H9 (cell line): ENCODE data around the gene M6PR. TPM values are rescaled to one million over a fixed set of nuclear protein-coding genes. Genes with fewer than 3 reads are reported as not detected.

Source experiments
- DNase-seq: peaks from one replicate; pipeline ENCODE4 v3.0.0-alpha.2; 2017
- H2AFZ ChIP-seq: one replicate; pipeline ENCODE4 v1.6.1; 2013; ENCODE audit warnings: mild to moderate bottlenecking, low read length, control low read depth, moderate library complexity
- H2AK5ac ChIP-seq: 2 replicates; pipeline ENCODE4 v1.6.1; 2013; ENCODE audit warnings: low read length, control low read depth, mixed read lengths; ENCODE audit not compliant: insufficient read length
- H2BK120ac ChIP-seq: one replicate; pipeline ENCODE4 v1.6.1; 2013; ENCODE audit warnings: low read depth, mild to moderate bottlenecking, low read length, control low read depth, inconsistent platforms; ENCODE audit not compliant: poor library complexity, severe bottlenecking
- H2BK12ac ChIP-seq: 2 replicates; pipeline ENCODE4 v1.6.1; 2013; ENCODE audit warnings: low read length, control low read depth, mixed read lengths, low read depth; ENCODE audit not compliant: insufficient read length
- H2BK15ac ChIP-seq: 2 replicates; pipeline ENCODE4 v1.6.1; 2013; ENCODE audit warnings: low read depth, low read length, control low read depth
- H2BK20ac ChIP-seq: one replicate; pipeline ENCODE4 v1.6.1; 2013; ENCODE audit warnings: low read depth, mild to moderate bottlenecking, low read length, control low read depth, inconsistent platforms; ENCODE audit not compliant: poor library complexity, severe bottlenecking
- H2BK5ac ChIP-seq: 2 replicates; pipeline ENCODE4 v1.6.1; 2013; ENCODE audit warnings: low read length, control low read depth, mixed read lengths; ENCODE audit not compliant: insufficient read length
- H3K14ac ChIP-seq: 2 replicates; pipeline ENCODE4 v1.6.1; 2013; ENCODE audit warnings: low read length, control low read depth; ENCODE audit not compliant: insufficient read depth
- H3K18ac ChIP-seq: 2 replicates; pipeline ENCODE4 v1.6.1; 2013; ENCODE audit warnings: low read depth, mild to moderate bottlenecking, mixed read lengths, low read length, control low read depth; ENCODE audit not compliant: insufficient read length
- H3K23ac ChIP-seq: 2 replicates; pipeline ENCODE4 v1.6.1; 2013; ENCODE audit warnings: low read length, control low read depth, mixed read lengths, low read depth; ENCODE audit not compliant: insufficient read length
- H3K23me2 ChIP-seq: 2 replicates; pipeline ENCODE4 v1.6.1; 2013; ENCODE audit warnings: low read depth, mild to moderate bottlenecking, mixed read lengths, low read length, control low read depth; ENCODE audit not compliant: insufficient read length, poor library complexity, severe bottlenecking
- H3K27ac ChIP-seq: 2 replicates; pipeline ENCODE4 v1.5.1; 2013; ENCODE audit warnings: low read length, control low read depth, mixed read lengths, low read depth; ENCODE audit not compliant: insufficient read length
- H3K27me3 ChIP-seq: 2 replicates; pipeline ENCODE4 v1.6.1; 2013; ENCODE audit warnings: low read length, control low read depth, inconsistent platforms; ENCODE audit not compliant: insufficient read depth
- H3K4ac ChIP-seq: 2 replicates; pipeline ENCODE4 v1.6.1; 2013; ENCODE audit warnings: low read depth, mild to moderate bottlenecking, control low read depth, inconsistent platforms, low read length, moderate library complexity
- H3K4me1 ChIP-seq: 2 replicates; pipeline ENCODE4 v1.6.1; 2013; ENCODE audit warnings: low read length, control low read depth, inconsistent platforms; ENCODE audit not compliant: insufficient read depth
- H3K4me2 ChIP-seq: 2 replicates; pipeline ENCODE4 v1.6.1; 2013; ENCODE audit warnings: low read length, control low read depth, mixed read lengths; ENCODE audit not compliant: insufficient read length, insufficient read depth
- H3K56ac ChIP-seq: 2 replicates; pipeline ENCODE4 v1.6.1; 2013; ENCODE audit warnings: low read depth, mild to moderate bottlenecking, mixed read lengths, low read length, control low read depth; ENCODE audit not compliant: insufficient read length
- H3K79me1 ChIP-seq: 2 replicates; pipeline ENCODE4 v1.6.1; 2013; ENCODE audit warnings: low read depth, mild to moderate bottlenecking, moderate library complexity, low read length, control low read depth, inconsistent platforms; ENCODE audit not compliant: insufficient read depth, poor library complexity, severe bottlenecking
- H3K79me2 ChIP-seq: 2 replicates; pipeline ENCODE4 v1.6.1; 2013; ENCODE audit warnings: low read length, control low read depth, inconsistent platforms; ENCODE audit not compliant: insufficient read depth
- H3K9ac ChIP-seq: 2 replicates; pipeline ENCODE4 v1.6.1; 2013; ENCODE audit warnings: low read length, control low read depth, mixed read lengths; ENCODE audit not compliant: insufficient read length; ENCODE audit errors: extremely low read depth
- H3K9me3 ChIP-seq: one replicate; pipeline ENCODE4 v1.6.1; 2013; ENCODE audit warnings: low read depth, low read length, inconsistent platforms; ENCODE audit not compliant: control insufficient read depth
- H3T11ph ChIP-seq: one replicate; pipeline ENCODE4 v1.6.1; 2013; ENCODE audit warnings: mild to moderate bottlenecking, low read length, control low read depth, inconsistent platforms
- H4K20me1 ChIP-seq: one replicate; pipeline ENCODE4 v1.6.1; 2013; ENCODE audit not compliant: control insufficient read depth, insufficient read length, insufficient read depth
- H4K5ac ChIP-seq: 2 replicates; pipeline ENCODE4 v1.6.1; 2013; ENCODE audit warnings: low read depth, mild to moderate bottlenecking, mixed read lengths, low read length, control low read depth; ENCODE audit not compliant: insufficient read length
- H4K8ac ChIP-seq: replicated peaks from 2 replicates; pipeline ENCODE4 v1.6.1; 2013; ENCODE audit warnings: low read length, control low read depth, mixed read lengths, low read depth; ENCODE audit not compliant: insufficient read length
- H4K91ac ChIP-seq: 2 replicates; pipeline ENCODE4 v1.6.1; 2013; ENCODE audit warnings: low read depth, mild to moderate bottlenecking, moderate library complexity, mixed read lengths, low read length, control low read depth; ENCODE audit not compliant: insufficient read length
- H3K27ac Mint-ChIP-seq, 3 experiments: 2 replicates in 2 of 3; 3 replicates in 1 of 3; pipeline ENCODE4 v1.8.0; 2020 to 2021; ENCODE audit warnings: mixed read lengths in 3 of 3, mild to moderate bottlenecking in 1 of 3, moderate library complexity in 1 of 3
- H3K27me3 Mint-ChIP-seq: 2 replicates; pipeline ENCODE4 v1.8.0; 2021; ENCODE audit warnings: low read depth, mild to moderate bottlenecking, moderate library complexity, mixed read lengths
- H3K36me3 Mint-ChIP-seq, 3 experiments: 2 replicates in 2 of 3; 3 replicates in 1 of 3; pipeline ENCODE4 v1.8.0; 2020 to 2021; ENCODE audit warnings: low read depth in 3 of 3, mixed read lengths in 3 of 3; ENCODE audit not compliant: insufficient read depth in 1 of 3
- H3K4me1 Mint-ChIP-seq, 2 experiments: 2 replicates each; pipeline ENCODE4 v1.8.0; 2020; ENCODE audit warnings: mixed read lengths in 2 of 2
- H3K4me3 Mint-ChIP-seq, 2 experiments: 2 replicates in 1 of 2; 3 replicates in 1 of 2; pipeline ENCODE4 v1.8.0; 2020 to 2021; ENCODE audit warnings: mild to moderate bottlenecking in 2 of 2, mixed read lengths in 2 of 2, moderate library complexity in 1 of 2
- H3K9me3 Mint-ChIP-seq, 2 experiments: 2 replicates in 1 of 2; 3 replicates in 1 of 2; pipeline ENCODE4 v1.8.0; 2020; ENCODE audit warnings: mild to moderate bottlenecking in 2 of 2, mixed read lengths in 2 of 2, moderate library complexity in 1 of 2
- WGBS: extraction: QIAGEN DNeasy Blood & Tissue Kit; methylation state at CpG from one replicate; pipeline ENCODE4 v1.1.7; 2013; ENCODE audit warnings: missing lambda C conversion rate, low lambda C conversion rate, mixed read lengths; ENCODE audit not compliant: insufficient read length; ENCODE audit errors: extremely low coverage; 5-methylcytosine and 5-hydroxymethylcytosine counted together
- total RNA-seq: library from RNA; stranded (reverse); gene quantifications from 2 replicates; pipeline ENCODE4 v1.2.1, GENCODE V29; 2021
- TF ChIP-seq, protein P1 (sequence below): fragments of 200-600 bp; sonication (generic); conservative IDR thresholded peaks from 3 replicates; pipeline ENCODE4 v1.8.0; 2021; ENCODE audit warnings: antibody characterized with exemption, mild to moderate bottlenecking

The M6PR gene
- total RNA-seq, 1 experiment from 2014 or later = 163 TPM

- no peak overlapping the region for H2BK20ac ChIP-seq
- no peak overlapping the region for H3K4ac ChIP-seq
- Mint-ChIP-seq H3K27me3 (no peaks in the 10 kb centered on the region), H3K9me3 (no peaks in the 10 kb centered on the region), H3K27ac (no peak overlapping the region), H3K4me1 (peaks cover 3% of the 10 kb centered on the region in 2 experiments), H3K36me3 (peaks cover 0 to 3% (median 0%) of the 10 kb centered on the region in 3 experiments; a peak in 1 of 7 replicates), H3K4me3 (no peak overlapping the region)
- no CpG with 5 or more reads among the region's 4 CpGs for WGBS
- H3K9me3 ChIP-seq = no peaks in the 10 kb centered on the region
- H2BK120ac ChIP-seq = no peak overlapping the region
- H3K79me1 ChIP-seq = no peaks in the 10 kb centered on the region
- DNase-seq = no peak
- no peak overlapping the region for H3K27ac ChIP-seq
- H3K56ac ChIP-seq = no peak overlapping the region
- no peak overlapping the region for H3T11ph ChIP-seq
- H3K27me3 ChIP-seq = no peaks in the 10 kb centered on the region
- H3K4me2 ChIP-seq = no peak overlapping the region
- no peak overlapping the region for H4K91ac ChIP-seq
- no peak overlapping the region for H2AK5ac ChIP-seq
- H3K4me1 ChIP-seq = peaks cover 3% of the 10 kb centered on the region; the same call in 1 of the 2 replicates
- no peak overlapping the region for H4K5ac ChIP-seq
- no peak overlapping the region for H2BK5ac ChIP-seq
- H3K9ac ChIP-seq = no peak overlapping the region
- no peaks in the 10 kb centered on the region for H3K23me2 ChIP-seq
- TF ChIP-seq, protein P1, sequence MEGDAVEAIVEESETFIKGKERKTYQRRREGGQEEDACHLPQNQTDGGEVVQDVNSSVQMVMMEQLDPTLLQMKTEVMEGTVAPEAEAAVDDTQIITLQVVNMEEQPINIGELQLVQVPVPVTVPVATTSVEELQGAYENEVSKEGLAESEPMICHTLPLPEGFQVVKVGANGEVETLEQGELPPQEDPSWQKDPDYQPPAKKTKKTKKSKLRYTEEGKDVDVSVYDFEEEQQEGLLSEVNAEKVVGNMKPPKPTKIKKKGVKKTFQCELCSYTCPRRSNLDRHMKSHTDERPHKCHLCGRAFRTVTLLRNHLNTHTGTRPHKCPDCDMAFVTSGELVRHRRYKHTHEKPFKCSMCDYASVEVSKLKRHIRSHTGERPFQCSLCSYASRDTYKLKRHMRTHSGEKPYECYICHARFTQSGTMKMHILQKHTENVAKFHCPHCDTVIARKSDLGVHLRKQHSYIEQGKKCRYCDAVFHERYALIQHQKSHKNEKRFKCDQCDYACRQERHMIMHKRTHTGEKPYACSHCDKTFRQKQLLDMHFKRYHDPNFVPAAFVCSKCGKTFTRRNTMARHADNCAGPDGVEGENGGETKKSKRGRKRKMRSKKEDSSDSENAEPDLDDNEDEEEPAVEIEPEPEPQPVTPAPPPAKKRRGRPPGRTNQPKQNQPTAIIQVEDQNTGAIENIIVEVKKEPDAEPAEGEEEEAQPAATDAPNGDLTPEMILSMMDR = no peak
- H4K8ac ChIP-seq = no peak overlapping the region
- H3K79me2 ChIP-seq = no peaks in the 10 kb centered on the region
- H2BK12ac ChIP-seq = no peak overlapping the region
- H2AFZ ChIP-seq = no peak overlapping the region
- no peak overlapping the region for H3K14ac ChIP-seq
- no peak overlapping the region for H3K18ac ChIP-seq
- no peak overlapping the region for H3K23ac ChIP-seq
- H2BK15ac ChIP-seq = no peak overlapping the region
- no peaks in the 10 kb centered on the region for H4K20me1 ChIP-seq
Observed at GRCh38 chr12:8995021-8995775, 45.8 kb upstream of the M6PR start.
